Measurements from ENCODE around the gene FOXB2. TPM values are rescaled to one million over a fixed set of nuclear protein-coding genes. Genes with fewer than 3 reads are reported as not detected.
A peak's percentile ranks its signal among the peaks of the same experiment; 100 is the strongest.

FOXB2 gene
- total and polyA plus RNA-seq, 2 of the 13 experiments (the other 11 are each of a cell fraction or from before 2014, with no cell fraction given), result not detected

DNA sequence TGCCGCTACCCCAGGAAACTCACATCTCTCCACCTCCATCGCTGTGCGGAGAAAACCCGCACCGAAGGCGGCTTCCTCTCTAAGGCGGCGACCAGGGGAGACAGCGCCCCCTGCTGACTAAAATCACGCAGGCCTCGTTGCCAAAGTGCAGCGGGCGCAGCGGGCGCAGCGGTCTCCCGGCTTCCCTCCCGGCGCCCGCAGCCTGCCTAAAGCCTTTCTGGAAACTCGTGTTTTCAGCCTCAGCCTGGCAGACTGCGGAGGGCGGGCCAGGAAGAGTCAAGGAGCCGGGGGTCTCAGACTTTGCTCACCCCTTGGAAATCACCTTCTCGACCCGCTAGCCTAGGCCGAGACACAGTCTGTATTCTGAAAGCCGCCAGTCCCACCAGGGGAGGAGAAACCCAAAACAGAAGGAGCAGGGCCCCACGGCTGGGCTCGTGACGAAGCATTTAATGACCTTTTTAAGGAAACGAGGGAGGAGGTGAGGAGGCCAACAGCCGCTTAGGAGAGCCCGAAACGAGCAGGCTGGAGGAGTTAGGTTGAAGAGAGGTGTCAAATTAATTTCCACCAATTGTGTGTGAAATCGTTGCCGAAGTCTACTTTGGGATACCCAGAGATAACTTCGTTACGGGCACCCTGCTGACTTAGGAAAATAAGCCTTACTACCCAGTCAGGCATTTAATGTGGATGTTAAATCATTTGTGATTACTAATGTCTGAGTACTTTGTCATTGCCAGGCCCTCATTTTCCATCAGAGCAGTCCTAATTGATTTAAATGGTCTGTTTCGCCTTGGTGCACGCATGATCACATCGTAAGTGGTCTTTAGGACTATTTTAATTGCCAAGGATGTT is 7.3 kb upstream of the FOXB2 start (continued):
- TF ChIP-seq POGZ (CRISPR knock-in tag; IDR thresholded peaks at IDR 0.05) (no peak), HNRNPLL (IDR thresholded peaks at IDR 0.05; ENCODE audit: low read depth, low read length, poor library complexity, severe bottlenecking) (peak; percentile 98), KLF13 (CRISPR knock-in tag; IDR thresholded peaks at IDR 0.05) (no peak), NCOA2 (CRISPR knock-in tag; IDR thresholded peaks at IDR 0.05) (no peak), TBX2 (CRISPR knock-in tag; IDR thresholded peaks at IDR 0.05; ENCODE audit: borderline replicate concordance) (0 out of 2 replicates have a peak, but pooled peaks have one; percentile 46), CBX2 (IDR thresholded peaks at IDR 0.05; ENCODE audit: low read depth, low read length) (0 out of 2 replicates have a peak, but pooled peaks have one; percentile 34), CBX2 (CRISPR knock-in tag; IDR thresholded peaks at IDR 0.05; ENCODE audit: low read depth) (0 out of 2 replicates have a peak, but pooled peaks have one; percentile 43), SALL1 (CRISPR knock-in tag; IDR thresholded peaks at IDR 0.05) (peak; percentile 54; the same call in 1 of the 2 replicates), MED1 (CRISPR knock-in tag; IDR thresholded peaks at IDR 0.05) (0 out of 2 replicates have a peak, but pooled peaks have one; percentile 15), HMG20B (CRISPR knock-in tag; conservative IDR thresholded peaks at IDR 0.05) (no peak), XRCC5 (optimal IDR thresholded peaks at IDR 0.05; ENCODE audit: low read length) (peak; percentile 81), ATF7 (IDR thresholded peaks at IDR 0.05) (no peak), ATF7 (CRISPR knock-in tag; IDR thresholded peaks at IDR 0.05) (no peak), FOXK1 (CRISPR knock-in tag; IDR thresholded peaks at IDR 0.05; ENCODE audit: borderline replicate concordance, low read depth) (no peak), MTF2 (CRISPR knock-in tag; IDR thresholded peaks at IDR 0.05; ENCODE audit: borderline replicate concordance) (peak; percentile 68; the same call in 1 of the 2 replicates), NFYC (CRISPR knock-in tag; IDR thresholded peaks at IDR 0.05) (no peak), ZC3H4 (CRISPR knock-in tag; IDR thresholded peaks at IDR 0.05; ENCODE audit: borderline replicate concordance) (no peak)
- TF ChIP-seq, protein P1, sequence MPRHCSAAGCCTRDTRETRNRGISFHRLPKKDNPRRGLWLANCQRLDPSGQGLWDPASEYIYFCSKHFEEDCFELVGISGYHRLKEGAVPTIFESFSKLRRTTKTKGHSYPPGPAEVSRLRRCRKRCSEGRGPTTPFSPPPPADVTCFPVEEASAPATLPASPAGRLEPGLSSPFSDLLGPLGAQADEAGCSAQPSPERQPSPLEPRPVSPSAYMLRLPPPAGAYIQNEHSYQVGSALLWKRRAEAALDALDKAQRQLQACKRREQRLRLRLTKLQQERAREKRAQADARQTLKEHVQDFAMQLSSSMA (CRISPR knock-in tag; IDR thresholded peaks at IDR 0.05), result no peak
- TF ChIP-seq, protein P2, sequence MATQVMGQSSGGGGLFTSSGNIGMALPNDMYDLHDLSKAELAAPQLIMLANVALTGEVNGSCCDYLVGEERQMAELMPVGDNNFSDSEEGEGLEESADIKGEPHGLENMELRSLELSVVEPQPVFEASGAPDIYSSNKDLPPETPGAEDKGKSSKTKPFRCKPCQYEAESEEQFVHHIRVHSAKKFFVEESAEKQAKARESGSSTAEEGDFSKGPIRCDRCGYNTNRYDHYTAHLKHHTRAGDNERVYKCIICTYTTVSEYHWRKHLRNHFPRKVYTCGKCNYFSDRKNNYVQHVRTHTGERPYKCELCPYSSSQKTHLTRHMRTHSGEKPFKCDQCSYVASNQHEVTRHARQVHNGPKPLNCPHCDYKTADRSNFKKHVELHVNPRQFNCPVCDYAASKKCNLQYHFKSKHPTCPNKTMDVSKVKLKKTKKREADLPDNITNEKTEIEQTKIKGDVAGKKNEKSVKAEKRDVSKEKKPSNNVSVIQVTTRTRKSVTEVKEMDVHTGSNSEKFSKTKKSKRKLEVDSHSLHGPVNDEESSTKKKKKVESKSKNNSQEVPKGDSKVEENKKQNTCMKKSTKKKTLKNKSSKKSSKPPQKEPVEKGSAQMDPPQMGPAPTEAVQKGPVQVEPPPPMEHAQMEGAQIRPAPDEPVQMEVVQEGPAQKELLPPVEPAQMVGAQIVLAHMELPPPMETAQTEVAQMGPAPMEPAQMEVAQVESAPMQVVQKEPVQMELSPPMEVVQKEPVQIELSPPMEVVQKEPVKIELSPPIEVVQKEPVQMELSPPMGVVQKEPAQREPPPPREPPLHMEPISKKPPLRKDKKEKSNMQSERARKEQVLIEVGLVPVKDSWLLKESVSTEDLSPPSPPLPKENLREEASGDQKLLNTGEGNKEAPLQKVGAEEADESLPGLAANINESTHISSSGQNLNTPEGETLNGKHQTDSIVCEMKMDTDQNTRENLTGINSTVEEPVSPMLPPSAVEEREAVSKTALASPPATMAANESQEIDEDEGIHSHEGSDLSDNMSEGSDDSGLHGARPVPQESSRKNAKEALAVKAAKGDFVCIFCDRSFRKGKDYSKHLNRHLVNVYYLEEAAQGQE (IDR thresholded peaks at IDR 0.05; ENCODE audit: borderline replicate concordance in 1 of 2, low read depth in 1 of 2, low read length in 2 of 2), result no peak
- TF ChIP-seq, protein P3, sequence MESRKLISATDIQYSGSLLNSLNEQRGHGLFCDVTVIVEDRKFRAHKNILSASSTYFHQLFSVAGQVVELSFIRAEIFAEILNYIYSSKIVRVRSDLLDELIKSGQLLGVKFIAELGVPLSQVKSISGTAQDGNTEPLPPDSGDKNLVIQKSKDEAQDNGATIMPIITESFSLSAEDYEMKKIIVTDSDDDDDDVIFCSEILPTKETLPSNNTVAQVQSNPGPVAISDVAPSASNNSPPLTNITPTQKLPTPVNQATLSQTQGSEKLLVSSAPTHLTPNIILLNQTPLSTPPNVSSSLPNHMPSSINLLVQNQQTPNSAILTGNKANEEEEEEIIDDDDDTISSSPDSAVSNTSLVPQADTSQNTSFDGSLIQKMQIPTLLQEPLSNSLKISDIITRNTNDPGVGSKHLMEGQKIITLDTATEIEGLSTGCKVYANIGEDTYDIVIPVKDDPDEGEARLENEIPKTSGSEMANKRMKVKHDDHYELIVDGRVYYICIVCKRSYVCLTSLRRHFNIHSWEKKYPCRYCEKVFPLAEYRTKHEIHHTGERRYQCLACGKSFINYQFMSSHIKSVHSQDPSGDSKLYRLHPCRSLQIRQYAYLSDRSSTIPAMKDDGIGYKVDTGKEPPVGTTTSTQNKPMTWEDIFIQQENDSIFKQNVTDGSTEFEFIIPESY (CRISPR knock-in tag; IDR thresholded peaks at IDR 0.05), result peak; percentile 18; the same call in 1 of the 2 replicates
